H1 (cell line): ENCODE data around the gene COL10A1. TPM values are rescaled to one million over a fixed set of nuclear protein-coding genes. Genes with fewer than 3 reads are reported as not detected.

Source experiments
- CTCF ChIA-PET: fragments of 300-600 bp; sonication (Branson Sonifier 250); formaldehyde crosslinking; loops from one replicate; lab custom pipeline; 2021; ENCODE audit not compliant: partially characterized antibody; lab: Charles Lee
- POLR2A ChIA-PET: fragments of 300-600 bp; sonication (Branson Sonifier 250); formaldehyde crosslinking; loops from one replicate; lab custom pipeline; 2021; ENCODE audit warnings: inconsistent platforms; ENCODE audit not compliant: partially characterized antibody; lab: Charles Lee
- DNase-seq, 2 experiments: peaks; one replicate each; pipeline versions ENCODE4 v3.0.0 to v3.0.0-alpha.2; 2010 to 2022; ENCODE audit warnings: low spot score in 2 of 2, low read depth in 1 of 2, mixed read lengths in 1 of 2
- FAIRE-seq: peaks from 2 replicates; lab custom pipeline; 2011; peaks lifted over from hg19 to GRCh38; lab: Jason Lieb, UNC
- H2AFZ ChIP-seq: 2 replicates; pipeline ENCODE4 v1.8.1; 2012; ENCODE audit warnings: low read length, inconsistent platforms
- H2AK5ac ChIP-seq: 2 replicates; pipeline ENCODE4 v1.6.1; 2013; ENCODE audit warnings: low read depth, low read length
- H2BK120ac ChIP-seq: replicated peaks from 2 replicates; pipeline ENCODE3; 2013; ENCODE audit warnings: low read depth, low read length, inconsistent platforms
- H2BK12ac ChIP-seq: 2 replicates; pipeline ENCODE4 v1.6.1; 2013; ENCODE audit warnings: low read depth, low read length
- H2BK15ac ChIP-seq: 2 replicates; pipeline ENCODE4 v1.6.1; 2013; ENCODE audit warnings: low read length
- H2BK20ac ChIP-seq: 2 replicates; pipeline ENCODE4 v1.6.1; 2013; ENCODE audit warnings: low read length
- H2BK5ac ChIP-seq: 2 replicates; pipeline ENCODE4 v1.6.1; 2013; ENCODE audit warnings: low read depth, low read length
- H3K14ac ChIP-seq: 2 replicates; pipeline ENCODE4 v1.6.1; 2013; ENCODE audit warnings: inconsistent platforms; ENCODE audit not compliant: insufficient read length
- H3K18ac ChIP-seq: 2 replicates; pipeline ENCODE4 v1.6.1; 2013; ENCODE audit warnings: low read length; ENCODE audit errors: extremely low read depth
- H3K23ac ChIP-seq: 2 replicates; pipeline ENCODE4 v1.6.1; 2013; ENCODE audit warnings: inconsistent platforms; ENCODE audit not compliant: insufficient read length
- H3K23me2 ChIP-seq: 2 replicates; pipeline ENCODE4 v1.6.1; 2013; ENCODE audit warnings: low read depth, low read length
- H3K27ac ChIP-seq: 2 replicates; pipeline ENCODE4 v1.6.1; 2011; ENCODE audit warnings: low read depth, low read length, inconsistent platforms
- H3K27me3 ChIP-seq, 4 experiments: replicated peaks in 1 of 4; 1 replicate in 1 of 4; 2 replicates in 3 of 4; pipeline versions ENCODE4 v1.6.1 to v1.8.1; 2011 to 2013; ENCODE audit warnings: low read length in 3 of 4, mild to moderate bottlenecking in 3 of 4, inconsistent platforms in 2 of 4, mixed read lengths in 2 of 4, moderate library complexity in 1 of 4; ENCODE audit not compliant: control insufficient read depth in 3 of 4, insufficient read depth in 3 of 4; ENCODE audit errors: extremely low read depth in 1 of 4
- H3K36me3 ChIP-seq, 4 experiments: 2 replicates each; pipeline versions ENCODE4 v1.6.1 to v1.8.1; 2011 to 2013; ENCODE audit warnings: mild to moderate bottlenecking in 4 of 4, low read length in 3 of 4, moderate library complexity in 2 of 4, control low read depth in 1 of 4, inconsistent platforms in 1 of 4; ENCODE audit not compliant: insufficient read depth in 4 of 4, control insufficient read depth in 2 of 4
- H3K4ac ChIP-seq: replicated peaks from 2 replicates; pipeline ENCODE3; 2013; ENCODE audit warnings: low read length, low read depth, mixed read lengths, inconsistent platforms; ENCODE audit not compliant: insufficient read length
- H3K4me1 ChIP-seq, 4 experiments: replicated peaks in 1 of 4; 1 replicate in 1 of 4; 2 replicates in 3 of 4; pipeline versions ENCODE4 v1.6.1 to v1.8.1; 2011 to 2013; ENCODE audit warnings: low read length in 3 of 4, inconsistent platforms in 2 of 4, mixed read lengths in 1 of 4; ENCODE audit not compliant: insufficient read depth in 4 of 4, control insufficient read depth in 3 of 4
- H3K4me2 ChIP-seq, 2 experiments: 2 replicates each; pipeline versions ENCODE4 v1.6.1 to v1.8.1; 2011 to 2013; ENCODE audit warnings: low read depth in 2 of 2, low read length in 2 of 2, control low read depth in 1 of 2, inconsistent platforms in 1 of 2, mild to moderate bottlenecking in 1 of 2; ENCODE audit not compliant: insufficient read depth in 1 of 2
- H3K4me3 ChIP-seq, 4 experiments: fragments of 200-600, 300-600 bp in 1 of 4; sonication (generic), shearing (Covaris generic), sonication (Bioruptor Twin) in 1 of 4; 2 replicates each; pipeline versions ENCODE4 v1.5.1 to v1.8.1; 2011 to 2016; ENCODE audit warnings: low read length in 4 of 4, low read depth in 3 of 4, control low read depth in 2 of 4, inconsistent platforms in 2 of 4, mild to moderate bottlenecking in 2 of 4, mixed read lengths in 1 of 4, moderate library complexity in 1 of 4; ENCODE audit not compliant: insufficient read depth in 2 of 4; ENCODE audit errors: extremely low read depth in 1 of 4
- H3K56ac ChIP-seq: replicated peaks from 2 replicates; pipeline ENCODE3; 2013; ENCODE audit warnings: low read depth, mild to moderate bottlenecking, mixed read lengths, low read length, inconsistent platforms; ENCODE audit not compliant: insufficient read length
- H3K79me1 ChIP-seq: 2 replicates; pipeline ENCODE4 v1.6.1; 2013; ENCODE audit warnings: low read depth, low read length, control low read depth
- H3K79me2 ChIP-seq, 2 experiments: 2 replicates each; pipeline versions ENCODE4 v1.6.1 to v1.8.1; 2012 to 2013; ENCODE audit warnings: low read length in 2 of 2, mild to moderate bottlenecking in 2 of 2, inconsistent platforms in 1 of 2; ENCODE audit not compliant: insufficient read depth in 2 of 2, control insufficient read depth in 1 of 2
- H3K9ac ChIP-seq, 4 experiments: replicated peaks in 1 of 4; 1 replicate in 1 of 4; 2 replicates in 3 of 4; pipeline versions ENCODE4 v1.6.1 to v1.8.1; 2011 to 2013; ENCODE audit warnings: low read depth in 3 of 4, low read length in 3 of 4, control low read depth in 2 of 4, mild to moderate bottlenecking in 2 of 4, moderate library complexity in 2 of 4, inconsistent platforms in 1 of 4; ENCODE audit errors: extremely low read depth in 1 of 4
- H3K9me3 ChIP-seq, 2 experiments: 2 replicates each; pipeline versions ENCODE4 v1.6.1 to v1.8.1; 2012 to 2013; ENCODE audit warnings: mild to moderate bottlenecking in 2 of 2, moderate library complexity in 2 of 2, control low read depth in 1 of 2, inconsistent platforms in 1 of 2, low read depth in 1 of 2, low read length in 1 of 2, mixed read lengths in 1 of 2; ENCODE audit not compliant: insufficient read depth in 2 of 2
- H4K20me1 ChIP-seq, 2 experiments: replicated peaks in 1 of 2; 2 replicates each; pipeline versions ENCODE3 to v1.8.1; 2011 to 2013; ENCODE audit warnings: inconsistent platforms in 2 of 2, low read length in 2 of 2, mild to moderate bottlenecking in 1 of 2; ENCODE audit not compliant: insufficient read depth in 2 of 2, control insufficient read depth in 1 of 2
- H4K5ac ChIP-seq: 2 replicates; pipeline ENCODE4 v1.6.1; 2013; ENCODE audit warnings: low read length, low read depth, mixed read lengths, inconsistent platforms; ENCODE audit not compliant: insufficient read length
- H4K8ac ChIP-seq: 2 replicates; pipeline ENCODE4 v1.8.0; 2013; ENCODE audit warnings: mild to moderate bottlenecking, moderate library complexity, low read length, inconsistent platforms; ENCODE audit not compliant: insufficient read depth; ENCODE audit errors: extremely low read depth
- H4K91ac ChIP-seq: replicated peaks from 2 replicates; pipeline ENCODE3; 2013; ENCODE audit warnings: low read length, mixed read lengths, inconsistent platforms; ENCODE audit not compliant: insufficient read length
- E2F6 ChIP-seq: IDR thresholded peaks from 2 replicates; pipeline ENCODE4 v1.6.1; 2012; ENCODE audit warnings: inconsistent platforms
- WGBS, 2 experiments: shearing (Covaris generic) in 1 of 2; methylation state at CpG; one replicate each; pipeline versions ENCODE4 v1.1.6 to v1.1.7; 2013 to 2015; ENCODE audit warnings: low lambda C conversion rate in 2 of 2, mixed read lengths in 2 of 2, inconsistent platforms in 1 of 2, low coverage in 1 of 2, missing lambda C conversion rate in 1 of 2; ENCODE audit not compliant: insufficient replicate concordance in 2 of 2, insufficient coverage in 1 of 2, insufficient read length in 1 of 2; ENCODE audit errors: extremely low coverage in 1 of 2, missing lambda C conversion rate in 1 of 2; 5-methylcytosine and 5-hydroxymethylcytosine counted together
- polyA plus RNA-seq, 7 experiments: library from polyadenylated mRNA; depleted of rRNA in 3 of 7; stranded (reverse) in 5 of 7; unstranded in 2 of 7; fragments of >200 nt in 5 of 7; fragments of 200-250 nt in 2 of 7; gene quantifications; 1 replicate in 5 of 7; 2 replicates in 1 of 7; 4 replicates in 1 of 7; pipeline versions ENCODE4 v1.2.1 to v1.2.3, GENCODE V29; 2011 to 2013; ENCODE audit warnings: missing spikeins in 2 of 7, mixed read lengths in 2 of 7
- total RNA-seq: library from RNA; stranded (reverse); fragmentation: NEBNext Ultra II Directional; extraction: Animal tissue kit (Norgen Biotek cat#: 25700); gene quantifications from 2 replicates; pipeline ENCODE4 v1.2.1, GENCODE V29; 2021

Gene COL10A1
- total and polyA plus RNA-seq, 2 of the 8 experiments (the other 6 are each of a cell fraction or from before 2014, with no cell fraction given) = not detected

GRCh38 chr6:116099036-116099435 lies 26.9 kb downstream of the COL10A1 start:
- H3K56ac ChIP-seq = no peak overlapping the region
- H3K14ac ChIP-seq = no peak overlapping the region
- H3K23me2 ChIP-seq = peaks cover 5% of the 10 kb centered on the region
- FAIRE-seq (no peak), DNase-seq (no peak)
- no peak overlapping the region for H2BK120ac ChIP-seq
- H2BK15ac ChIP-seq = no peak overlapping the region
- peaks cover 0 to 16% (median 2%) of the 10 kb centered on the region in 4 experiments; a peak in 4 of 7 replicates for H3K4me1 ChIP-seq
- 89% methylated on average over 1 of the region's 1 CpG; no CpG with 5 or more reads in 1 of the 2 experiments for WGBS, 2 experiments
- H3K9me3 ChIP-seq = peaks cover 13 to 16% of the 10 kb centered on the region in 2 experiments; a peak in 3 of 4 replicates
- H2BK20ac ChIP-seq = no peak overlapping the region
- no peak overlapping the region for H3K4me3 ChIP-seq
- peaks cover 0 to 29% of the 10 kb centered on the region in 2 experiments; a peak in 2 of 4 replicates for H3K79me2 ChIP-seq
- no peak for TF ChIP-seq E2F6
- CTCF ChIA-PET = interaction anchor here (1.2 to 1.8 kb wide), 2 partner anchors 12 to 14 kb away, joined by 3 to 7 read pairs; no protein-coding TSS in a partner anchor
- H2AFZ ChIP-seq = no peak overlapping the region
- H4K8ac ChIP-seq = no peak overlapping the region
- H3K4me2 ChIP-seq = no peak overlapping the region
- H3K27me3 ChIP-seq = no peaks in the 10 kb centered on the region
- H3K9ac ChIP-seq = no peak overlapping the region
- H4K5ac ChIP-seq = no peak overlapping the region
- no peak overlapping the region for H2AK5ac ChIP-seq
- no peak overlapping the region for H2BK12ac ChIP-seq
- H3K18ac ChIP-seq = no peak overlapping the region
- no peaks in the 10 kb centered on the region; the same call in 1 of the 2 replicates for H3K79me1 ChIP-seq
- H4K91ac ChIP-seq = no peak overlapping the region
- H3K27ac ChIP-seq = no peak overlapping the region
- no peaks in the 10 kb centered on the region for H4K20me1 ChIP-seq
- peaks cover 0 to 7% (median 0%) of the 10 kb centered on the region in 4 experiments; a peak in 3 of 8 replicates for H3K36me3 ChIP-seq
- H2BK5ac ChIP-seq = no peak overlapping the region
- H3K4ac ChIP-seq = no peak overlapping the region
- POLR2A ChIA-PET = interaction anchor here (0.7 kb wide), 1 partner anchor 90 kb away, joined by 3 read pairs; no protein-coding TSS in a partner anchor
- no peak overlapping the region for H3K23ac ChIP-seq
